GM10266 (cell line): ENCODE data around the gene CDCA4.

ENCODE experiments used
- DNase-seq: peaks from one replicate; pipeline ENCODE4 v3.0.0; 2012; ENCODE audit errors: extremely low spot score
- CTCF ChIP-seq: IDR thresholded peaks from 2 replicates; pipeline ENCODE4 v1.5.1; 2012; ENCODE audit warnings: mild to moderate bottlenecking, low read depth; ENCODE audit not compliant: control insufficient read depth, insufficient read depth; ENCODE audit errors: missing control alignments

CDCA4 gene

GRCh38 chr14:105010106-105010505 lies 10.8 kb downstream of the CDCA4 start:
- no peak for DNase-seq
- no peak for TF ChIP-seq CTCF

- no peak for DNase-seq
Measured at GRCh38 chr14:105007593-105008264, 13.2 kb downstream of the CDCA4 start.

GRCh38 chr14:105006831-105007592 lies 13.9 kb downstream of the CDCA4 start:
- TF ChIP-seq CTCF: no peak
- no peak for DNase-seq

More at GRCh38 chr14:105007593-105008264, 13.2 kb downstream of the CDCA4 start:
- TF ChIP-seq CTCF: no peak

GRCh38 chr14:105005929-105006830 lies 14.7 kb downstream of the CDCA4 start:
- DNase-seq: no peak

GRCh38 chr14:105005329-105005928 lies 15.5 kb downstream of the CDCA4 start:
- DNase-seq: no peak
- TF ChIP-seq CTCF: no peak

More at GRCh38 chr14:105005929-105006830, 14.7 kb downstream of the CDCA4 start:
- TF ChIP-seq CTCF: no peak

GRCh38 chr14:104999361-104999760 lies 21.5 kb downstream of the CDCA4 start:
- no peak for TF ChIP-seq CTCF
- no peak for DNase-seq
